Measurements from ENCODE around the gene EPHA10.
"Not testable (repeated sequence)": the region's sequence is repeated elsewhere in the genome, so short reads cannot be mapped to it uniquely, and the experiment has no call there.

EPHA10 gene

GRCh38 chr1:37739222-37739621, 25.7 kb downstream of the EPHA10 start:
- Histone ChIP-seq H3K4me3 (ENCODE audit: insufficient read depth, low read length, poor library complexity, severe bottlenecking) (no peak overlapping the region), H3K9ac (ENCODE audit: low read length) (no peak overlapping the region), H3K9me3 (ENCODE audit: insufficient read depth, low read length) (no peaks in the 10 kb centered on the region), H3K27me3 (ENCODE audit: low read length) (no peaks in the 10 kb centered on the region; the same call in 1 of the 2 replicates), H3K36me3 (ENCODE audit: low read length) (no peaks in the 10 kb centered on the region), H2AFZ (ENCODE audit: low read depth, low read length, severe bottlenecking) (no peak overlapping the region), H3F3A (ENCODE audit: insufficient read depth) (no peaks in the 10 kb centered on the region), H4K20me1 (ENCODE audit: low read depth, low read length) (no peaks in the 10 kb centered on the region), H3K4me2 (ENCODE audit: low read depth, low read length, poor library complexity, severe bottlenecking) (no peak overlapping the region), H3K27ac (ENCODE audit: low read depth, low read length) (no peak overlapping the region), H3K79me2 (ENCODE audit: insufficient read depth, low read length) (no peaks in the 10 kb centered on the region), H3K9me2 (replicated peaks; ENCODE audit: insufficient read depth, low read length) (no peaks in the 10 kb centered on the region)
- TF ChIP-seq EZH2phosphoT487 (conservative IDR thresholded peaks at IDR 0.05; ENCODE audit: low read length) (no peak), CTCF (IDR thresholded peaks at IDR 0.05; ENCODE audit: insufficient read depth, low read length, poor library complexity, severe bottlenecking) (no peak)

GRCh38 chr1:37738619-37739018, 26.3 kb downstream of the EPHA10 start:
- H3K36me3 ChIP-seq (ENCODE audit: low read length); H3K27me3 ChIP-seq (ENCODE audit: low read length); H3F3A ChIP-seq (ENCODE audit: insufficient read depth); H3K4me3 ChIP-seq (ENCODE audit: insufficient read depth, low read length, poor library complexity, severe bottlenecking); H3K27ac ChIP-seq (ENCODE audit: low read depth, low read length); H3K79me2 ChIP-seq (ENCODE audit: insufficient read depth, low read length); H3K9me3 ChIP-seq (ENCODE audit: insufficient read depth, low read length); H4K20me1 ChIP-seq (ENCODE audit: low read depth, low read length); H3K9ac ChIP-seq (ENCODE audit: low read length); H3K4me2 ChIP-seq (ENCODE audit: low read depth, low read length, poor library complexity, severe bottlenecking); H3K9me2 ChIP-seq (replicated peaks; ENCODE audit: insufficient read depth, low read length); H2AFZ ChIP-seq (ENCODE audit: low read depth, low read length, severe bottlenecking): not testable (repeated sequence)

- not testable (repeated sequence) for H3K36me3 ChIP-seq (ENCODE audit: low read length); H3K9me2 ChIP-seq (replicated peaks; ENCODE audit: insufficient read depth, low read length); H4K20me1 ChIP-seq (ENCODE audit: low read depth, low read length); H3K4me3 ChIP-seq (ENCODE audit: insufficient read depth, low read length, poor library complexity, severe bottlenecking); H3K27ac ChIP-seq (ENCODE audit: low read depth, low read length); H3K4me2 ChIP-seq (ENCODE audit: low read depth, low read length, poor library complexity, severe bottlenecking); H2AFZ ChIP-seq (ENCODE audit: low read depth, low read length, severe bottlenecking); H3K79me2 ChIP-seq (ENCODE audit: insufficient read depth, low read length); H3K9ac ChIP-seq (ENCODE audit: low read length); H3K27me3 ChIP-seq (ENCODE audit: low read length); H3F3A ChIP-seq (ENCODE audit: insufficient read depth); H3K9me3 ChIP-seq (ENCODE audit: insufficient read depth, low read length)
These were observed 26.9 kb downstream of the EPHA10 start for GRCh38 chr1:37737975-37738374.

GRCh38 chr1:37734629-37735591, 30.0 kb downstream of the EPHA10 start:
- no peaks in the 10 kb centered on the region for H3K79me2 ChIP-seq (ENCODE audit: insufficient read depth, low read length)
- H3K4me2 ChIP-seq (ENCODE audit: low read depth, low read length, poor library complexity, severe bottlenecking), result no peak overlapping the region
- H3K4me3 ChIP-seq (ENCODE audit: insufficient read depth, low read length, poor library complexity, severe bottlenecking), result no peak overlapping the region
- H3K9ac ChIP-seq (ENCODE audit: low read length), result no peak overlapping the region
- H3K36me3 ChIP-seq (ENCODE audit: low read length), result no peaks in the 10 kb centered on the region
- H3K27ac ChIP-seq (ENCODE audit: low read depth, low read length), result no peak overlapping the region
- H3K9me3 ChIP-seq (ENCODE audit: insufficient read depth, low read length), result no peaks in the 10 kb centered on the region
- TF ChIP-seq CTCF (IDR thresholded peaks at IDR 0.05; ENCODE audit: insufficient read depth, low read length, poor library complexity, severe bottlenecking) (no peak), EZH2phosphoT487 (conservative IDR thresholded peaks at IDR 0.05; ENCODE audit: low read length) (no peak)
- no peaks in the 10 kb centered on the region for H3K9me2 ChIP-seq (replicated peaks; ENCODE audit: insufficient read depth, low read length)
- no peaks in the 10 kb centered on the region for H3F3A ChIP-seq (ENCODE audit: insufficient read depth)
- H3K27me3 ChIP-seq (ENCODE audit: low read length), result no peaks in the 10 kb centered on the region
- H4K20me1 ChIP-seq (ENCODE audit: low read depth, low read length), result no peaks in the 10 kb centered on the region
- no peak overlapping the region for H2AFZ ChIP-seq (ENCODE audit: low read depth, low read length, severe bottlenecking)

All from SU-DHL-6 (cell line).